GM13977 (cell line): Measurements from ENCODE around the gene CEMIP.

ENCODE experiments used
- DNase-seq: peaks from one replicate; pipeline ENCODE4 v3.0.0; 2012; ENCODE audit warnings: low spot score
- in situ Hi-C: fragments of 300-500 bp; cut with MboI; formaldehyde crosslinking; loops from one replicate; pipeline ENCODE4 v1.12.0; 2022; ENCODE audit warnings: low sequenced_read_pairs, low pct_unique_long_range_greater_than_20kb, mixed read lengths, inconsistent platforms; ENCODE audit not compliant: unreplicated experiment
- TF ChIP-seq, protein P1 (sequence below): IDR thresholded peaks from 2 replicates; pipeline ENCODE4 v1.5.1; 2012; ENCODE audit warnings: mild to moderate bottlenecking, control low read depth; ENCODE audit not compliant: insufficient read depth; ENCODE audit errors: extremely low read depth, missing control alignments

Gene CEMIP

DNA sequence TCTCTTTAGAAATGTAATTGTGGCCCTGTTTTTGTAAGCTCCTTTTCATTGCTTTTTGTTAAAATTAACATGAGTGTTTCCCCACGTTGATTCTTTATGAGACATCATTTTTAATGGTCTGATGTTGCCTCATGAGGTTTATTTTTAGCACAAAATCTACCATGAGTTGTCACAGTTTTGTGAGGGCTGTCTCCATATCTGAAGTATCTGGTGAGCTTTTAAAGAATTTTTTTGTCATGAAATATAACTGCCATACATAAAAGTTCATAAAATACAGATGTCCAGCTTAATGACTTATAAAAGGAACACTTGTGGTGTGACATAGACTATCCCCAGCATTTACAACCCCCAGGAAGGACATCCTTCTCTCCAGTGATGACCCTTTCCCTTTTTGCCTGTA is 34.3 kb upstream of the CEMIP start:
- in situ Hi-C loops: no loop called here
- DNase-seq: no peak
- TF ChIP-seq, protein P1, sequence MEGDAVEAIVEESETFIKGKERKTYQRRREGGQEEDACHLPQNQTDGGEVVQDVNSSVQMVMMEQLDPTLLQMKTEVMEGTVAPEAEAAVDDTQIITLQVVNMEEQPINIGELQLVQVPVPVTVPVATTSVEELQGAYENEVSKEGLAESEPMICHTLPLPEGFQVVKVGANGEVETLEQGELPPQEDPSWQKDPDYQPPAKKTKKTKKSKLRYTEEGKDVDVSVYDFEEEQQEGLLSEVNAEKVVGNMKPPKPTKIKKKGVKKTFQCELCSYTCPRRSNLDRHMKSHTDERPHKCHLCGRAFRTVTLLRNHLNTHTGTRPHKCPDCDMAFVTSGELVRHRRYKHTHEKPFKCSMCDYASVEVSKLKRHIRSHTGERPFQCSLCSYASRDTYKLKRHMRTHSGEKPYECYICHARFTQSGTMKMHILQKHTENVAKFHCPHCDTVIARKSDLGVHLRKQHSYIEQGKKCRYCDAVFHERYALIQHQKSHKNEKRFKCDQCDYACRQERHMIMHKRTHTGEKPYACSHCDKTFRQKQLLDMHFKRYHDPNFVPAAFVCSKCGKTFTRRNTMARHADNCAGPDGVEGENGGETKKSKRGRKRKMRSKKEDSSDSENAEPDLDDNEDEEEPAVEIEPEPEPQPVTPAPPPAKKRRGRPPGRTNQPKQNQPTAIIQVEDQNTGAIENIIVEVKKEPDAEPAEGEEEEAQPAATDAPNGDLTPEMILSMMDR: no peak

DNA sequence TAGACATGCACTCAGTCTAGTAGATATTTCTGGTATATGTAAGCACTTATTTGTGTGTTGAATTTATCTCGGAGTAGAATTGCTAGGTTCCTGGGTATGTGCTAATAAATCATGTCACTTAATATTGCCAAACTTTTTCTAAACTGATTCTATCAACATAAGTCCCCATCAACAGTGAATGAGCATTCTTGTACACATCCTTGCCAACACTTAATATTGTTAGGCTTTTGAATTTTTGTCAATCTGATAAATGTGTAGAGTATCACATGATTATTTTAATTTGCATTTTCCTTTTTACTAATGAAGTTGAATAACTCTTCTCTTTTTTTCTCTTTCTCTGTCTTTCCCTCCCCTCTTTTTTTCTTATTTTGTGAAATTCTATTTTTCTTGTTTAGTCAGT is 33.3 kb upstream of the CEMIP start:
- TF ChIP-seq, protein P1: no peak
- in situ Hi-C loops: no loop called here

DNA sequence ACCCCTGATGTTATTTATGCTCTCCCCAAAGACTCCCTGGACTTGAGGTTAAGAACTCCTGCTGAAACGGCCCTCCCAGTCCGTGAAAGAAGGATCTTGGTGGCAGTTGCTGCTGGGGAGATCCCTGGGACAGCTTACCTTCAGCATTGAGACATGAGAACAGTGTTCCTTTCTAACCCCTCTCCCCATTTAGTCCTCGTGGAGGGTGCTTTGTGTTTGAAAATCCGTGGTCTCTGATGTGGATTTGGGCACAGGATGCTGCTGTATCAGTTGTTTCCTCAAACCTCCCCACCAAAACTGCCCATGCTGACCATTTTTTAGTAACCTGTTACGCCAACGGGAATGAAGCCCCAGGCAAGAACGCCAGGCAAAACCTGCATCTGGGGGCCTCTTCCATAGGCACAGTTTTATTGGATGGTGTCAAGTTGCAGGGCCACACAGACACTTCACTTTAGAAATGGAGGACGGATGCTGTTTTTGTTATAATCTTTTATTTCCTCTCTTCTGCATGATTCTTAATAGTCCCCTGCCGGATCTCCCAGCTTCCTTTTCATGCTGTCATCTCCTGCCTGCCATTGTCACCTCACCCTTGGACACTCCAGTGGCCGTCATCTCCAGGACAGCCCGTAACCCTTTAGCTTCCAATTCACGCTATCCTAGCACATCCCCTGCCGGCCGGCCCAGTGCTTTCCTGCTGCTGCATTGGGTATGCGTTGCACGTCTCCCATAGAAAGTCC is 31.7 kb upstream of the CEMIP start:
- TF ChIP-seq, protein P1: no peak
- in situ Hi-C loops: no loop called here
- DNase-seq: no peak

More for the DNA sequence above, 33.3 kb upstream of the CEMIP start:
- no peak for DNase-seq

DNA sequence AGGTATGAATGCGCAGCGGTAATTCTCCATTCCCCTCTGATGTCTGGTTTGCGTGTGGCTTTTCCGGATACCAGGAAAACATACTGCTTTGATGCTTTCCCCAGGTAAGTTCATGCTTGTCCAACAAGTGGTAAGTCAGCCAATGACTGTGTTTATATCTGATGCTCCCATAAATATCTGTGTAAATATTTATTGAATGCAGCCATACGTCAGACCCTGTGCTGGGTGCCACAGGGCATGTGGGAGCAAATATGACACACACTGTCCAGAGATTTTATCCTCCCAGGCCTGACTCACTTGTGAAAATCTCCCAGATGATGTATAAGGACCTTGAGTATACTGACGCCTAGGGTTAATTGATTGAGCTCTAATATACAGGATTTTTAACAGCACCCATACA is 29.6 kb upstream of the CEMIP start:
- no peak for DNase-seq
- in situ Hi-C loops: no loop called here
- TF ChIP-seq, protein P1: no peak

DNA sequence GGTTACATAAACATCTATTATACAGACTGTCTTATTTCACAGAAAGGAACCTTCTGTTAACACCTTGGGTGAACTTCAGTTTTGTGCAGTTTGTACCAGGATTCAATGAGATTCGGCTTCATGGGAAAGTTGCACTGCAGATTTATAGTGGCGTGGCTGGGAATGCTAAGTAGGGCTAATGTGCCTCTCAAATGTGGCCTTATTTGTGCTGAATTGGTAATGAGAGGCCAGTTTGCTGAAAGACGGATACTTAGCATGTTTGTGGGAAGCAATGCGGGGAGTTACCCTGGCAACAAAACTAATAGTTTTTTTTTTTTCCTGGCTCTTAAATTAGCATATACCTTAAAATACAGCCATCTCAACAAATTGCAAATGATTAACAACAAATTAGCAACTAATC is 28.6 kb upstream of the CEMIP start:
- TF ChIP-seq, protein P1: no peak
- in situ Hi-C loops: no loop called here

DNA sequence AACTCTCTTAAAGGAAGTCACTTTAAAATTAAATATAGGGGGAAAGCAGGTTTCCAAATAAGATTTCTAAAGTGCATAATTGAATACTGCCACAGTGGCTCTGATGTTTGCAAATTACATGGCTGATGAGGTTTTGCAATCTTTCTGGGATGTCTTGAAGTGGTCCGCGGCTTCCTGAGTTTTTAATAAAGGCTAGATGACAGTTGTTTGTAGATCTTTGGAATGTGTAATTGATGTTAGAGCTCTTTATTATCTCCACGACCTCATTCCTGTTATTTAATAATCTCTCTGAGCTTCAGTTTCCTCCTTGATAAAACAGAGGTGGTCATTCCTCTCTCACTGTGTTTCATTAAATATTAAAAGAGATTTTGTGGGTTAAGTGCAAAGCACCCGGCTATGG is 27.0 kb upstream of the CEMIP start:
- DNase-seq: no peak
- TF ChIP-seq, protein P1: no peak
- in situ Hi-C loops: no loop called here

More for the DNA sequence above, 28.6 kb upstream of the CEMIP start:
- no peak for DNase-seq

DNA sequence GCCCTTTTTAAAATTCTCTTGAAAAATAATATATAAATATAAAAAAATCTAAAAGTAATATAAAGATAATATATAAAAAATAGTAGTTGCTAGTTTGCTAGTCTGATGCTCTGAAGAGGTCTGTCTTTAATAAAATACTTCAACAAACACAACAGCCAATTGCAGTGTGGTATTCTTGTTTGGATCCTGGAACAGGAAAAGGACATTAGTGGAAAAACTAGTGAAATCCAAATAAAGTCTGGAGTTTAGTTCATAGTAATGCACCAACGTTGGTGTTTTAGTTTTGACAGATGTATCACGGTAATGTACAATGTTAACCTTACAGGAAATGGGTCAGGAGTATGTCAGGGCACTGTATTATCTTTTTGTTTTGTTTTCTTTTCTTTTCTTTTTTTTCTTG is 26.0 kb upstream of the CEMIP start:
- in situ Hi-C loops: no loop called here
- TF ChIP-seq, protein P1: no peak
- no peak for DNase-seq
